ENCODE results near the gene AFF4.
"Not testable (repeated sequence)": the region's sequence is repeated elsewhere in the genome, so short reads cannot be mapped to it uniquely, and the experiment has no call there.

AFF4 gene

GRCh38 chr5:132963171-132964104, at the start of gene AFF4:
AFF4 (minus strand) TSS chr5:132963634; CDS start chr5:132937189, 26,445 bp downstream.
- DNase-seq: peak; percentile 99

- DNase-seq: not testable (repeated sequence)
Observed at GRCh38 chr5:133008455-133008854, 45.0 kb upstream of the AFF4 start.

- no peak for DNase-seq
Observed at GRCh38 chr5:133006653-133007052, 43.2 kb upstream of the AFF4 start.

GRCh38 chr5:132999246-132999645, 35.8 kb upstream of the AFF4 start:
- no peak for DNase-seq

GRCh38 chr5:132998556-132998955, 35.1 kb upstream of the AFF4 start:
- DNase-seq: peak; percentile 70

- DNase-seq: no peak
Observed at GRCh38 chr5:132996307-132996706, 32.9 kb upstream of the AFF4 start.

GRCh38 chr5:132987531-132988408, 24.3 kb upstream of the AFF4 start:
- no peak for DNase-seq

- DNase-seq: not testable (repeated sequence)
Observed at GRCh38 chr5:132982971-132983370, 19.5 kb upstream of the AFF4 start.

- DNase-seq: peak; percentile 24
Observed at GRCh38 chr5:132981288-132981687, 17.9 kb upstream of the AFF4 start.

GRCh38 chr5:132979976-132980375, 16.5 kb upstream of the AFF4 start:
- DNase-seq: no peak

- peak; percentile 94 for DNase-seq
Observed at GRCh38 chr5:132979367-132979940, 16.0 kb upstream of the AFF4 start.

GRCh38 chr5:132976852-132977251, 13.4 kb upstream of the AFF4 start:
- no peak for DNase-seq

- not testable (repeated sequence) for DNase-seq
Observed at GRCh38 chr5:132972436-132972828, 9.0 kb upstream of the AFF4 start.

- DNase-seq: no peak
Observed at GRCh38 chr5:132971483-132972435, 8.3 kb upstream of the AFF4 start.

- DNase-seq: no peak
Observed at GRCh38 chr5:132965120-132965519, 1.7 kb upstream of the AFF4 start.

GRCh38 chr5:132962429-132963021, 909 bp downstream of the AFF4 start:
- DNase-seq: peak; percentile 65

- DNase-seq: peak; percentile 8
Observed at GRCh38 chr5:132961887-132962286, 1.5 kb downstream of the AFF4 start.

- not testable (repeated sequence) for DNase-seq
Observed at GRCh38 chr5:132961123-132961815, 2.2 kb downstream of the AFF4 start.

- not testable (repeated sequence) for DNase-seq
Observed at GRCh38 chr5:132956166-132956799, 7.2 kb downstream of the AFF4 start.

- no peak for DNase-seq
Observed at GRCh38 chr5:132953710-132954109, 9.7 kb downstream of the AFF4 start.
